NK-92 (cell line): Measurements from ENCODE around the gene RPS6KB2.

Experiments used
- DNase-seq: peaks from one replicate; lab custom pipeline; 2025; ENCODE audit not compliant: unreplicated experiment; lab: John Stamatoyannopoulos, UW

RPS6KB2 gene

DNA sequence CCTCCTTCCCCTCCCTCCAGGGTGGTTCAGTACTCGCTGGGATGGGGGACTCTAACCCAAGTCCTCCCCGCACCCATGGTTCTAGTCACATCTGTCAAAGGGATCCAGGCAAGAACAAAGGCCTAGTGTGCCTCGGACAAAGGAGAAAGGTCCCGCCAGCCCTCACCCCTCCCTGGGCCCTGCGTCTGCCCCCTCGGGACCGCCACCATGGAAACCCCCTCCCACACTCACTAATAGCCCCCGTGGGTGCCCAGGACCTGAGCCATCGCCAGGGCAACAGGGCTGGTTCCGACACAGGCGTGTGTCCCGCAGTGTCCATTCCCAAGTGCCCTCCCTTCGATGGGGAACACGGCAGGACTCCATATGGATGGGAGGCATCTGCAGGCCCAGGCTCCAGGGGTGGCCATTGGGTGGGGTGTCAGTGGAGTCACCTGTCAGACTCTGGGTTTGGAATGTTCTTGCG is 17.9 kb upstream of the RPS6KB2 start:
- DNase-seq, result no peak

- DNase-seq, result no peak
Measured at GRCh38 chr11:67410984-67411784, 17.1 kb upstream of the RPS6KB2 start.

GRCh38 chr11:67411785-67412152 is 16.5 kb upstream of the RPS6KB2 start:
- DNase-seq, result no peak

DNA sequence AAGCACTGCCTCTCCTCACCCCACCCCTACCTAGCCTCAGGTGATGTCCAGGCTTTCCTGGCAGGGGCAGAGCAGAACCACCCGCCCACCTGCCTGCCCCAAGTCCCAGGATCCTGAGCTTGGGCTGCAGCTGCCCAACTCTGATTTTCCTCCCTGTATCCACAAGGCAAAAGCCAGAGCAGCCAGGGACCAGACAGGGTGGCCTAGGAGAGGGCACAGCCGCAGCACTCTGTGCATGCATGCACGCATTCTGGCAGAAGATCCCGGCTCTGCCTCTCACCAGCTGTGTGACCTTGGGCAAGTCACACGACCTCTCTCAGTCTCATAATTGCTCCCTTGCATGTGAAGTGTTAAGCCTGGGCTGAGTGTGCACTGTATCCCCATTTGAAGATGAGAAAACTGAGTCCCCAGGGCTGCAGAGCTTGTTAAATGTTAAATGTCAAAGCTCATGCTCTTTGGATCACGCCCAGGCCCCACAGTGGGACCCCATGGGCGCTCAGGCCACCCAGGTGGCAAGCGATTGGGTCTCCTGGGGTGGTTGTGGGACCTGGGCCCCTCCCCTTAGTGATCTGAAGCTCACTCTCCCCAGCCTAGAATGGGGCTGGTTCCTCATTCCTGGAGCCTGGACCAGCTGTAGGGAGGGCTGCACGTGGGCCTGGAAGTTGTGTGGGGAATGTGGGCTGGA is 15.7 kb upstream of the RPS6KB2 start:
- no peak for DNase-seq

GRCh38 chr11:67413266-67413849 is 14.9 kb upstream of the RPS6KB2 start:
- no peak for DNase-seq

- no peak for DNase-seq
Measured at GRCh38 chr11:67415501-67416304, 12.6 kb upstream of the RPS6KB2 start, which contains the start of gene CARNS1. Gene CARNS1, plus strand, starts transcription at chr11:67415678. Its CDS starts 522 bp downstream, at chr11:67416200.

DNA sequence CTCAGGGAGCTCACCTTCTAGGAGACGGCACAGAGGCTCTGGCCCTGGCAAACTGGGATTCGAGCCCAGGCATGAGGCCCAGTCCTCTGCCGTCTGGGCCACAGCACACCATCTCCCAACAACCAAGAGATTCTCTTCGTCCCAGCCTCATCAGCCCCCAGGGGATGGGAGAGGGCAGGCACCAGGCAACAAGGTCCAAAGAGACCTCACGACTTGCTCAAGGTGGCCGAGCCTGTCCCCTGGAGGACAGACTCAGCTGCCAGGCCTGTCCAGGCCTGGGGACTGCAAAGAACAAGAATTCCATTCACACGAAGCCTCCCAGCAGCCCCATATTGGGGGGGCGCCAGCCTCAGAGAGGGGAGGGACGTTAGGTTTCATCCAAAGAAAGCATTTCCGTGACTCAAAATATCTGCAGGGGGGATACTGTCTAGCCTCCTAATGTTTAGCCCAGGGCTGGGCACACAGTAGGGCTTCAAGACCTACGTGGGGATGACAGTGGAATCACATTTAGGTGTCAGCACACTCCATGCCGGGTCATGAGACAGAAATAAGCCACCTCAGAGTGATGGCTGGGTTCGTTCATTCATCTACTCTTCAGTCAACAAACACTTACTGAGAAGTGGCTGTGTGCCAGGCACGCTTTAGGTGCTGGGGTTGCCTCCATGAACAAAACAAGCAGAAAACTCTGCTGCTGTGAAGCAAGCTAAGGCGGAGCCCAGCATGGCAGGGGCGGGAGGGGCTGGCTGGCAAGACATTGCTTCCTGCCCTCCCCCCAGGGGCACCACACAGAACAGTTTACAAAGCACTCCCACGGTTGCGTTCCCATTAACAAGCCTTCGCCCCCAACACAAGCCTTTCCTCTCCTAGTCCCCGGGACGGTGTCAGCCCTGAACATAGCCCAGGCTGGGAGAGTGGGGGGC is 11.6 kb upstream of the RPS6KB2 start:
- DNase-seq, result peak; percentile 13

- DNase-seq, result no peak
Measured at GRCh38 chr11:67417425-67417824, 10.9 kb upstream of the RPS6KB2 start.

DNA sequence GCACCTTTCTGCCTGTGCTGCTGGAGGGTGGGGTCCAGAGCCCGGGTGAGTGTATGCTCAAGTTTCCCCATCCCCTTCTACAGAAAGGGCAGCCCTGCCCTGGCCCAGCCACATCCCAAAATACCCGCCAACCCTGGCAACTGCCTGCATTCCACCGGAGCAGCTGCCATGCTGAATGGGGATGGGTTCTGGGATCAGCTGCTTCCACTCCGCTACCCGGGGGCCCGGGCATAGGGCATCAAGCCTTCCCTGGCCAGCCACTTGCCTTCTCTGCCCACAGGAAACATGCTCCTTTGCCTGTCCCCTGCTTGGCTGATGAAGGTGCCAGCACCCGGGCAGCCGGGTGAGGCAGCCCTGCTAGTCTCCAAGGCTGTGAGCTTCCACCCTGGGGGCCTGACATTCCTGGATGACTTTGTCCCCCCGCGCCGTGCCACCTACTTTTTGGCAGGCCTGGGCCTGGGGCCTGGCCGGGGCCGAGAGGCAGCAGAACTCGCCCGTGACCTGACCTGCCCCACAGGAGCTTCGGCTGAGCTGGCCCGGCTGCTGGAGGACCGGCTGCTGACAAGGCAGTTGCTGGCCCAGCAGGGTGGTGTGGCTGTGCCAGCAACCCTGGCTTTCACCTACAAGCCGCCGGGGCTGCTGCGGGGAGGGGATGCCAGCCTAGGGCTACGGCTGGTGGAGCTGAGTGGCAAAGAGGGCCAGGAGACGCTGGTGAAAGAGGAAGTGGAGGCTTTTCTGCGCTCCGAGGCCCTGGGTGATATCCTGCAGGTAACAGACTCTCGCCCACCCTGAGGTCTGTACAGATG is 9.6 kb upstream of the RPS6KB2 start:
- no peak for DNase-seq

DNA sequence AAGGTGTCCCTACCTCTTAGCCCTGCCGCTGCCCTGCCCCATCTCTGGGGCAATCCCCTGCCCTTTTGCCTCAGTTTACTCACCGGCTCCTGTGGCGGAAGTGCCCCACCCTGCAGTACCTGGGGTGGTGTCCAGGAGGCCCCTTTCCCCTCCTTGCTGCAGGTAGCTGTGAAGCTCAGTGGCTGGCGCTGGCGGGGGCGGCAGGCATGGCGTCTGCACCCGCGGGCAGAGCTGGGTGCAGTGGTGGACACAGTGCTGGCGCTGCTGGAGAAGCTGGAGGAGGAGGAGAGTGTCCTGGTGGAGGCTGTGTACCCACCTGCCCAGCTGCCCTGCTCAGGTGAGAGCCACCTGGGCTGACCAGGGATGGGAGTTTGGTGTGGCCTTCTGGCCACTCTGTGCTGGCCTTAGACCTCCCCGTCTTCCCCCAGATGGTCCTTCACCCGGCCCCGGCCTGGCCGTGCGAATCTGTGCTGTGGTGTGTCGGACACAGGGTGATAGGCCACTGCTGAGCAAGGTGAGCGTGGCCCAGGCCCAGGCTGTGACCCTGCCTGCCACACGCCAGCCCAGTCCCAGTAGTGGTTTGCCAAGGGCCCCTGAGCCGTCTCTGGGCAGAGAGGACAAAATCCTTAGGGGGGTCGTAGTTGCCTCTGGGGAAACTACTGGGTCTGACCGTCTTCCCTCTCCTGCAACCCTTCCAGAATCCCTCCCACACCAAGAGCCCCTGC is 8.8 kb upstream of the RPS6KB2 start:
- no peak for DNase-seq

GRCh38 chr11:67420147-67420645 is 8.1 kb upstream of the RPS6KB2 start:
- no peak for DNase-seq

GRCh38 chr11:67420646-67421429 is 7.5 kb upstream of the RPS6KB2 start:
- DNase-seq, result peak; percentile 73

DNA sequence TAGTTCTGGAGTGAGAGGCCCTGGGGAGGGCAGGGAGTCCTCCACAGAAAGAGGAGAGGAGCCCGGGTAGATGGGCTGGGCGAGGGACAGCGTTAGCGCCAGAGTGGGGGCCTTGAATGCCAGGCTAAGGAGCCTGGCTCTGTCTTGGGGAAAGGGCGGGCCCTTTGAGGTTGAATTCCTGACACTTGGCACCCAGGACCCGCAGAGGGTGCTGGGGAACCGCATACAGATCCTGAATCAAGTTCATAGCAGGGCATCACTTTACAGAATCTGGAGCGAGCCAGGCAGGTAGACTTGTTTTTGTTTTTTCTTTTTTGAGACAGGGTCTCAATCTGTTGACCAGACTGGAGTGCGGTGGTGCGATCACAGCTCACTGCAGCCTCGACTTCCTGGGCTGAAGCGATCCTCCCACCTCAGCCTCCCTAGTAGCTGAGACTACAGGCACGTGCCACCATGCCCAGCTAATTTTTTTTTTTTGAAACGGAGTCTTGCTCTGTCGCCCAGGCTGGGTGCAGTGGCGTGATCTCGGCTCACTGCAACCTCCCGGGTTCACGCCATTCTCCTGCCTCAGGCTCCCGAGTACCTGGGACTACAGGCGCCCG is 6.8 kb upstream of the RPS6KB2 start:
- no peak for DNase-seq

DNA sequence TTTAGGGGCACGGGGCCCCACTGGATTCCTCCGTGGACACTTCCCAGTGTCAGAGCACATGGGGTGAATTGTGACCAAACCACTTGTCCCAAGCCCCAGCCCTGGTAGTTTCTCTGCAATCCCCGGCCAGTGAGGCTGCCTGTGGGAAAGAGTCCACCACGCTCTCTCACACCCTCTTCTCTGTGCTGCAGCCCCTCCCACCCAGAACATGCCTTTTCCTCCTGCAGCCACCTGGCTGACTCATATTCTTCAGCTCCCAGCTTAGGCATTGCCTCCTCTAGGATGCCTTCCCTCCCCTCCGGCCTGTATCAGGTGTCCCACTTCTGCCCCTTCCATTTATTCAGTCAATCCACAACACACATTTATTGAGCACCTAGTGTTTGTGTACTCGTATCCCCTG is 5.4 kb upstream of the RPS6KB2 start:
- no peak for DNase-seq

DNA sequence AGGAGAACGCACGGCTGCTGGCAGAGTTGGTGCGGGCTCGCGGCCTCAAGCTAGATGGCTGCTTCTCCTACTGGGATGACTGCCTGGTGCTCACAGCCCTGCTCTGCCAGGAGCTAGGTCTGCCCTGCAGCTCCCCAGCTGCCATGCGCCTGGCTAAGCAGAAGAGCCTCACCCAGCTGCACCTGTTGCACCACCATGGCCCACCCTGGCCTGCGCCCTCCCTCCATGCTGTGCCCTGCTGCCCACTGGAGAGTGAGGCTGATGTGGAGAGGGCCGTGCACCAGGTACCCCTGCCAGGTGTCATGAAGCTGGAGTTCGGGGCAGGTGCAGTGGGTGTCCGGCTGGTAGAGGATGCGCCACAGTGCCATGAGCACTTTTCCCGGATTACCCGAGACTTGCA is 4.8 kb upstream of the RPS6KB2 start:
- DNase-seq, result no peak

GRCh38 chr11:67423891-67424613 is 4.2 kb upstream of the RPS6KB2 start:
- DNase-seq, result no peak
